Hepatic stellate cell (primary cell): ENCODE results near the gene IP6K1.
"Not testable (repeated sequence)": the region's sequence is repeated elsewhere in the genome, so short reads cannot be mapped to it uniquely, and the experiment has no call there.

Experiments used
- DNase-seq: peaks from one replicate; pipeline ENCODE4 v3.0.0; 2011; ENCODE audit warnings: low spot score

Gene IP6K1

DNA sequence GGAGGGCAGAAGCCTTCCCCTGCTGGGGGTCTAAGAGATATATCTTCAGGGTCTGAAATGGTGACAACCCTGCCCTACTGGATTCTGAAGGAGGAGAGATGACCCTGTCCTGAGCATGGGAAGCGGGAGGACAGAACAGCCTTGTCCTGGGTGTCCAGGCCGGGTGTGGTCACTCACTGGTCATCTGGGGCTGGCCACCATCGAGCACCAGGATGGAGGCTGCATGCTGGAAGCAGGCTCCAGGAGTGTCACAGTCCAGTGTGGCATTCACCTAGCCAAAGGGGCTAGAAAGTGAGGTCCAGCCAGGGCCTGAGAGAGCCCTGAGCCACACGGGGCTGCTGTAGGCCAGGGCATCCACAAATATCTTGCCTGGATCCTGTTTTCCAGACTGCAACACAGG lies 8.1 kb upstream of the IP6K1 start:
- DNase-seq, result no peak

DNA sequence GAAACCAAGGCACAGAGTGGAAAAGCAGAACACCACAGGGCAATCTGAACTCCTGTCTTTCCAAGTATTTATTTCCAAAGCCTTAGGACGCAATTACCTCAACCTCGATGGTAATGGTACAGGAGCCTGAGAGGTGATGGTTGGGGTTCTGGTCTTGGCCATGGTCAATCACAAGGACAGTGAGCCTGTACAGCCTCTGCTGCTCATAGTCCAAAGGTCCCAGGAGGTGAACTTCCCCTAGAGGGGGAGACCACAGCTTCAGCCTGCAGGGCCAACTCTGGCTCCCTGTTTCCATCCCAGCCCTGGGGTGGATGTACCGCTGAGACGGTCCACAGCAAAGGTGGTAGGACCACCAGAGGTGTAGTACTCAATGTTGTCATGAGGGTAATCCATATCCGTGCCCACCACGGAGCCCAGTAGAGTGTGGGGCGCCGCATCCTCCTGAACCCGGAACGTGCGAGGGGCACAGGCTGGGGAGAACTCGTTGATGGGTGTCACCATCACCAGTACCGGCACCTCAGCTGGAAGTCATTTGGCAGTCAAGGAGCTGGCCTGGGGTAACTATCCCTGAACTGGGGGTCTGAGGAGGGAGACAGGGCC lies 7.2 kb upstream of the IP6K1 start:
- DNase-seq, result no peak

DNA sequence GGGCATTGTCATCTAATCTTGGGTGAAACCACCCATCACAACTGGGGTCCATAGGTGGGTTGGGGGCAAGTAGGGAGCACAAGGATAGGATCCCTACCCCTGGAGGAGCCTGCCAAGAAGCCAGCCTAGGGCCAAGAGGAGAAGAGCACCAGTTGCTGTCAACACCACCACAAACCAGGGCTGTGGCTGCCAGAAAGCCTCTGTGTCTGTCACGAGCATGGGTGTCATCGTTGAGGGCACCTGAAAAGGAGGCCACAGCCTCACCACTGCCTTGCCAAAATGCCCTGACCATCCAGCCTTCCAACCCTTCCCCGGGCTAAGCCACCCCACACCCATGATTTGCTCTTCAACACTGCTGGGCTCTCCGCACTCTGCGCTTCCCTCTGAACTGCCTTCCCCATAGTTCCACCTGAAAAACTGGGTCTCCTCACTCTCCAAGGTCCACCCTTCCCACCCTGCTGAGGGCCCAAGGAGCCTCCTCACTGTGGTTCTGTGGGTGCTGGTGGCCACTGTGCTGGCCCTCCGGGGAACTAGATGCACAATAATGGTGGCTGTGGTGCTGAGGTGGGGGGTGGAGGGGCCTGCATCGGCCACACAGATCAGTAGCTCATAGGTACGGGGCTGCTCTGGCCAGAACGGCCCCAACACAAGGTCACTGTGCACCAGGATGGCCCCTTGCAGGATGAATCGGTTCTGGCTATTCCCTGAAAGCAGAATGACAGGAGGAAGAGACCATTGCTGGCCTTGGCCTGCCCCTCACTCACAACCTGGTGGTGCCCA lies 6.2 kb upstream of the IP6K1 start:
- DNase-seq, result no peak

DNA sequence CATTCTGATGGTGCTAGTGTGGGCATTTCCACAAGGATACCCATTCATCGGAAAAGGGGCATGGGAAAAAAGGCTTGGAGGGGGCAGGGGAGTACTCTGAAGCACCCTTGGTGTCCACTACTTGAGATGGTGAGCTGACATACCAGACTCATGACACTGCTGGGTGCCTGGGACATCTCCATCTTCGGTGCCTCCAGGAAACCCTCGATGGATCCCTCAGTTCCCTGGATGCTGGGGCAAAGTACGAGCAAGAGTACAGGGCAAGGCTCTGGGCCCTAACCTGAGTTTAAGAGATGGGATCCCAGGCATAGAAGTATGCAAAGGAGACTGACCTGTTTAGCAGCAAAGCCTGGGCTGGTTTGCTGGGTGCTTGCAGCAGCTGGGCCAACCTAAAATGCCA lies 5.2 kb upstream of the IP6K1 start:
- DNase-seq, result no peak

DNA sequence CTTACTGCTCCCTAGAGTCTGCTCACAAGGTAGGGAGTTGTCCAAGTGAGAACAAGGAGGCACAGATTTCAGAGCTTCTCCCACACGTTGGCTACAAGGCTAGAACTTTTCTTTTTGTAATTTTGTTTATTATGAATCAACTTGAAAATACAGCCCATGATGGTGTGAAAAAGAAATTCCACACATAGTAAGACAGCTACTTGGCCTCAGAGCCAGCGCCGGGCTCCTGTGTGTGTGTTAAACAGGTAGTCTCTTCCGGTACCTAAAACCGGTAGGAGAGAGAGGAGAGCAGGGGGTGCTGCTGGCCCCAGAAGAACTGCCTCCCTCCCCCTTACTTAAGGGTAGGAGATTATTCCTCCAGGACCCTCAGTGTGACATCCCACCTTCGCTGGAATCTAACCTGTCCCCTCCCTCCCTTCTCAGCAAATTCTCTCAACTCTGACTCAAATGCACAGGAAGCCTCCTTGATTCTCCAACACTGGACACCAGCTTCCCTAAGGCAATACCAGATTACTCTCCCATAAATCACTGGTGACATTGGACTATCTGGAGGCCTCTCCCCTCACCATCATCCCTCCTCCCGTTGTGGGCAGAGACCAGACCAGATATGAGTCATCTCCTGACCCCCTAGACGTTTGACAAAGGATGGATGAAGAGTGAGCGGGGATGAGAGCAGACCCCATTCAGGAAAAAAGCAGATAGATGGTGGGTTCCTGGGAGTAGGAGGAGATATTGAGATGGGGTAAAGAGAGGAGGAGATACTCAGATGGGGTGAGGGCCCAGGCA lies 4.5 kb upstream of the IP6K1 start:
- DNase-seq, result no peak

DNA sequence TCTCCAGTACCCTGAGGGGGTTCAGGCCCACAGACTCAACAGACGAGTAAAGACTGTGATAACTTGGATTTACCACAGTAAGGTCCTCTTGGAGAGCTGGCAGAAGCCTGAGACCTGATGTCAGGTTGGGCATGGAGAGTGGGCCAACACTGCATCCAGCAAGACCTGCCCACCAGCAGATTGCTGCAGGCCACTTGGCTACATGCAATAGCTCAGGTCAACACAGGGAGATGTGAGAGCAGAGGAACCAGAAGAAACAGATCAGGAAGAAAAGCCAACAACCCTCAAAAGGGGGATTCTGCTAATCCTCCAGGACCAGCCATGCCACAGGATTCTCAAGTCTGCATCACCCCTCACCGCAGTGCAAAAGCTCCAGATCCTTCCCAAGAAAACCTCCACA lies 1.7 kb upstream of the IP6K1 start:
- no peak for DNase-seq

DNA sequence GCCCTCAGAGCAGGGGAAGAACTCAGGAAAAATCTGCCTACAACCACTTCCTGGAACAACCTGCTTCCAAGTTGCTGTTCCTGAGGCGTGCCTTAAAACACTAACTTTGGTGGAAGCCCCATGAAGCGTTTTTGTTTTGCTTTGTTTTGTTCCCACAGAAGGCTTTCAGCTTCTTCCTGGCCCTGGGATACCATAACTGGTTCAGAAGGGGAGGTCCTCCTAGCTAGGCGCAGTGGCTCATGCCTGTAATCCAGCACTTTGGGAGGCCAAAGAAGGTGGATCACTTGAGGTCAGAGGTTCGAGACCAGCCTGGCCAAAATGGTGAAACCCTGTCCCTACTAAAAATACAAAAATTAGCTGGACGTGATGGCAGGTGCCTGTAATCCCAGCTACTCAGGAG lies 1.2 kb upstream of the IP6K1 start:
- DNase-seq, result no peak

DNA sequence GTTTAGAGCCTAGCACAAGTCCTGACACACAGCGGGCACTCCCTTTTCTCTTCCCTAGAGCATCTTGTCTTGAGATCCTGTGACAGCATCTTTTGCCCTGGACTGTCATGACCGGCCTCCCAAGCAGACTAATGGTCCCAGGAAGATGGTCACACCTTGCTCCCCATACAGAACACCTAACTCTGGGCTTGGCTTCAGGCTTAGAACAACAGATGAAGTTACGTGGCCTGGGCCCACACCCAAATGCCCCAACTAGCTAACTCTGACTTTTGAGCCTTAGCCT lies 781 bp upstream of the IP6K1 start:
- DNase-seq, result peak; percentile 6

DNA sequence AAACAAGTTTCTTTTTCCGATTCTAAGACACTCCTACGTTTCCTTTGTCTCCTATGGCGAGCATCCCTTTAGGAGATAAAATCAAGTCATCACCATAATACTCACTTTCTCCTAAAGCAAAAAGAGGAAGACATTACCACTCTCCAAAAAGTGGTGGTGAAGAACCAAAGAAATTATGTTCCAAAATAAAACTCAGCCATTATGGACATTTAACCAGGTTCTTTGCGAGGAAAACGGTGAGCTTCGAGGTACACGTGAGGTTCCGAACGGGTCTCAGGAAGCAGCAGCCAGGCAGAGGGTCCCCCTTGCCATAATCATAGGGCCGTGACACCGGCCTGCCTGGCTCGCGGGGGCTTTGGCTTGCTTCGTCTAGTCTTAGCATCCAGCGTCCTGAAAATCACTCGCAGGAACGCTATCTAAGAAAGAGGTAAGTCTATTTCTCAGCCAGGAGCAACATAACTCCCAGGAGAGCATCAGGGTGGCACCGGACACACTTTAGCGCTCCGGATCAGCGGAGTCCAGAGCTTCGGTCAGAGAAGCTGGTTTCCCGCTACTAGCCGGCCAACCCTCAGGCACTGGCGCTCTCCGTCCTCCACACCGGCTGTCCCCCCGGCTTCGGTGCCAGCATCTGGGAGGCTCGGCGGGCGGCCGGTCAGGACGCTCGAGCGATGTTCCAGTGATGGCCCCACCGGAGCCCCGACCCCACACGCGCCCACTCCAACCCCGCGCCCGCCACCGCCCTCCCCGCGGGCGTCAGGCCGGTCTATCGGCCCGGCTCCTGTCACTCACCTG lies 581 bp downstream of the IP6K1 start:
- DNase-seq, result peak; percentile 63

DNA sequence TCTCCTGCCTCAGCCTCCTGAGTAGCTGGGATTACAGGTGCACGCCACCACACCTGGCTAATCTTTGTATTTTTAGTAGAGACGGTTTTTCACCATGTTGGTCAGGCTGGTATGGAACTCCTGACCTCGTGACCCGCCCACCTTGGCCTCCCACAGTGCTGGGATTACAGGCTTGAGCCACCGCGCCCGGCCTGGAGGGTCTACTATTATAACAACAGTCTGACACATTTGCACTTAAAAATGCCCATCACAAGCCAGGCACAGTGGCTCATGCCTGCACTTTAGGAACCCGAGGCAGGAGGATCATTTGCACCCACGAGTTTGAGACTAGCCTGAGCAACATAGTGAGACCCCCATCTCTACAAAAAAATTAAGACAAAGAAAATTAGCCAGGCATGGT lies 4.1 kb downstream of the IP6K1 start:
- not testable (repeated sequence) for DNase-seq

DNA sequence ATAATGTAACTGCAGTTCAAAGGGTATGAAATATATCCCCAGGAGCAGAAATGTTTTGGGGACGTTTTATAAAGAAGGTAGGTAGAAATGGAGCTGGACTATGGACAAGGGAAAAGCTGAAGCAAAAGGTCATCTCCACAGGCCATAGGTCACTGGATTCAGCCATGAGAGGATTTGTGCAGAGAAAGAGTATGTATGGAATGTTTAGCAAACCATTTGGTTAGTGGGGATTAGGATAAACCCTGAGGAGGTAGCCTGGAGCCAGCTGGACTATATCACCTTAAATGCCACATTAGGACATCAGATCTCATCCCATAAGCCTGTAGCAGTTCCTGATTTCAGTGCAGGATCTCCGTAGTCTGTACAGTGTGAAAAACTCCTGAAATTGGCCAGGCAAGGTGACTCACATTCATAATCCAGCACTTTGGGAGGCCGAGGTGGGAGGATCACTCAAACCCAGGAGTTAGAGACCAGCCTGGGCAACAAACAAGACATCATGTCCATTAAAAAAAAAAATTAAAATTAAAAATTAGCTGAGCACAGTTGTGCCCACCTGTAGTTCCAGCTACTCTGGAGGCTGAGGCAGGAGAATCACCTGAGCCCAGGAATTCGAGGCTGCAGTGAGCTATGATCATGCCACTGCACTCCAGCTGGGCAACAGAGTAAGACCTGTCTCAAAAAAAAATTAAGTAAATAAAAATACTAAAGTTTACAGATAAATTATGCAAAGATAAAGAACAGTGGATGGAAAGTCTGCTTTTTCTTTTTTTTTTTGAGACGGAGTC lies 4.7 kb downstream of the IP6K1 start:
- no peak for DNase-seq

DNA sequence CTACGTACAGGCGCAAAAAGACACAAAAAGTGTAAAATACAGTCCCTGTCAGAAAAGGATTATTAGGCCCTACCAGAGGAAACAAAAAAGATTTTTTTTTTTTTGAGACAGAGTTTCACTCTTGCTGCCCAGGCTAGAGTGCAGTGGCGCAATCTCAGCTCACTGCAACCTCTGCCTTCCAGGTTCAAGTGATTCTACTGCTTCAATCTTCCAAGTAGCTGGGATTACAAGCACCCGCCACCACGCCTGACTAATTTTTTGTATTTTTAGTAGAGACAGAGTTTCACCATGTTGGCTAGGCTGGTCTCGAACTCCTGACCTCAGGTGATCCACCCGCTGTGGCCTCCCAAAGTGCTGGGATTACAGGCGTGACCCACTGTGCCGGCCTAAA lies 5.4 kb downstream of the IP6K1 start:
- DNase-seq, result not testable (repeated sequence)

DNA sequence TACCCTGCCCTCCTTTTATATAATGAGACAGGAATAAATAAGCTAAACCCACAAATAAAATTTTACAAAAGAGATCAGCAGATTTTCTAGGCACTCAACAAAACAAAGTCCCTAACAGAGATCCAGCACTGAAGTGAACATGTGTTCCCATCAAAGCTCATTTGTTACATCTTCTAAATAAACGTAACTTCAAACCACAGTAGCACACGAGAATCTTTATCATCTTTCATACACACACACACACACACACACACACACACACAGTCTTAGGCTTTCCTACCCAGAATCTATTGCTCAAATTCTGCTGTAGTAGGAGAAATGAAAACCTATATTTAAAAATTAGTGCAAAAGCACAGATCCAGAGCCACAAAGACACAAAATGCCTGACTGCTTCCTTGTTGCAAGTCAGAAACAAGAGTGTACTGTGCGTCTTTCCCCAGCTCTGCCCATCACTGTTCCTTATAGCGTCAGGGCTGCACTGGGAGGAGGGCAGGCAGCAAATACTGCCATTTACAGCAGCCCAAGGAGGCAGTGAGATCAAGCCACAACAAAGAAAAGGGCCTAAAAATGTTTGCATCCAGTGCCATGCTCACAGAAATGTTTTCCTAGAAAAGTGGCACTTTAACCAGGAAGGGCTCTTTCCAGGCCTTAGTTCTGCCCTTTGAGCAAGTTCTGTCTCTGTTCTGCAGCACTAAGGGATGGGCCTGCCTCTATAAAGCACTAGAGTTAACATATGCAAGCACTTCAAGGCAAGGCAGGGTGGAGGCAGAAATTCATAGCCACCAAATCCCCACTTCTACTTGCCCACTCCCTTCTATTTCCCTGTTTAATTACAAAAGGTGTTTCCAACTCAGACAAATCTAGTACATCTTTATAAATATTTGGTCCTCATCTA lies 6.0 kb downstream of the IP6K1 start:
- DNase-seq, result no peak

DNA sequence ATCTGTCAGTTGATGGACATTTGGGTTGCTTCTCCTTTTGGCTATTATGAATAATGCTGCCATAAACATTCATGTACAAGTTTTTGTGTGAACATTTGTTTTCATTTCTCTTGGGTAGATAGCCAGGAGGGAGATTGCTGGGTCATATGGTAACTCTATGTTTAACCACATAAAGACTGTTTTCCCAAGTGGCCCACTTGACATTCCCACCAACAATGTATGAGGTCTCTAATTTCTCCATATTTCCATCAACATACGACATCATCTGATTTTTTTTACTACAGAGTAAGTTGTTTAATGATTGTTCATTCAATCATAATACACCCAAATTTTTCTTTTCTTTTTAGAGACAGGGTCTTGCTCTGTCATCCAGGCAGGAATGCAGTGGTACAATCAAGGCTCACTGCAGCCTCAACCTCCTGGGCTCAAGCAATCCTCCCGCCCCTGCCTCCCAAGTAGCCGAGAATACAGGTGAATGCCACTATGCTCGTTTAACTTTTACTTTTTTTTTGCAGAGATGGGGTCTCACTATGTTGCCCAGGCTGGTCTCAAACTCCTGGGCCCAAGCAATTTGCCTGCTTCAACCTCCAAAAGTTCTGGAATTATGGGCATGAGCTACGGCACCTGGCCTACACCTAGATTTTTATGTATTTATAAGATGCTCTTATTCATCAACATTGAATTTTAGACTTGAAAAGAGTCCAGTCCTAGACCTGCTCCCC lies 6.8 kb downstream of the IP6K1 start:
- DNase-seq, result no peak

DNA sequence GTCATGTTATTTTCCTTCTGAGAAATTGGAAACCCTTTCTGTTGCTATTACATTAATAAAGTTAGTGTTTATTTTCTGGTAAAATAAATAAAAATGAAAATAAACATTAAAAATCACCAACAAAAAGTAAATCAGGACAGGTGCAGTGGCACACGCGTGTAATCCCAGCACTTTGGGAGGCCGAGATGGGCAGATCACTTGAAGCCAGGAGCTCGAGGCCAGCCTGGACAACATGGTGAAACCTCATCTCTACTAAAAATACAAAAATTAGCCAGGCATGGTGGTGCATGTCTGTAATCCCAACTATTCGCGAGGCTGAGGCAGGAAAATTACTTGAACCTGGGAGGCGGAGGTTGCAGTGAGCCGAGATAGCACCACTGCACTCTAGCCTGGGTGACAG lies 10.2 kb downstream of the IP6K1 start:
- not testable (repeated sequence) for DNase-seq

DNA sequence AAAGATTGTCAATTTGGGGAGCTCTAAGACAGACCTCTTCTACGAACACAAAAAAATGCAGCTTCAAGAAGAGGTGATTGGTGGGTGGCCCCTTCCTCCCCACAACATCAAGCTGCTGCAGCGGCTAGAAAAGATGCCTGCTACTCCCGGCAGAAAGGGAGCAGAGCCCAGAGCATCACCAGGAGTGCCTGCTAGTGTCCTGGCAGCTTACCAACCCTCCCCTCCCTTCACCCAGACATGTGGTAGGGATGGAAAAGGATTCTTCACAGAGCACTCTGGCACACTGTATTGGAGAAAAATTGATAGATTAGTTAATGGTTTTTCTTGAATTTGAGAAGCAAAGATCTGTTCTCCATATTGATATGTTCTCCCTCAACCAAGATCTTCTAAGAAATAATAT lies 10.8 kb downstream of the IP6K1 start:
- no peak for DNase-seq

DNA sequence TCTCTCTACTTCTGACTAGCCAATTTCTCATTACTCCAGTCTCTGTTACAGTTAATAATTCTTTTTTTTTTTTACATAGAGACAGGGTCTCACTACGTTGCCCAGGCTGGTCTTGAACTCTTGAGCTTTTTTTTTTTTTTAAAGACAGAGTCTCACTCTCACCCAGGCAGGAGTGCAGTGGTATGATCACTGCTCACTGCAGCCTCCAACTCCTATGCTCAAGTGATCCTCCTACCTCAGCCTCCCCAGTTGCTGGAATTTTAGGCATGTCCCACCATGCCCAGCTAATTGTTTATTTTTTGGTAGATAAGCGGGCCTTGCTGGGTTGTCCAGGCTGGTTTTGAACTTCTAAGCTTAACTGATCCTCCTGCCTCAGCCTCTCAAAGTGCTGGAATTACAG lies 13.6 kb downstream of the IP6K1 start:
- no peak for DNase-seq

DNA sequence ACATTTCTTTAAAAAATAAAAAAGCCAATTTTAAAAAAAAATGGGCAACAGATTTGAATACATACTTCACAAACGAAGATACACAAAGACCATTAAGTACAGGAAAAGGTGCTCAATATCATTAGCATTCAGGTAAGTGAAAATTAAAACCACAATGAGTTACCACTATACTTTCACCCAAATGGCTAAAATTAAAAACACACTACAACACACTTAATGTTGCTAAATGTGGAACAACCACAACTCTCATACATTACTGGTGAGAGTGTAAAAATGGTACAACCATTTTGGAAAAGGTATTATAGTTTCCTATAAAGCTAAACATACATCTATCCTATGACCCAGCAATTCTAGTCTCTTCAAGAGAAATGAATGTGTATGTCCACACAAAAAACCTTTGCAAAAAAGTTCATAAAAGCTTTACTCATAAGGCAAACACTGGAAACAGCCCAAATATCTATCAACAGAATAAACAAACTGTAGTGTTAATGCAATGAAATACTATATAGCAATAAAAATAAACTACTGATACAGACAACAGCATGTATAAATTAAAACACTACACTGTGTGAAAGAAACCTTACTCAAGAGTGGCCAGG lies 14.9 kb downstream of the IP6K1 start:
- DNase-seq, result no peak

DNA sequence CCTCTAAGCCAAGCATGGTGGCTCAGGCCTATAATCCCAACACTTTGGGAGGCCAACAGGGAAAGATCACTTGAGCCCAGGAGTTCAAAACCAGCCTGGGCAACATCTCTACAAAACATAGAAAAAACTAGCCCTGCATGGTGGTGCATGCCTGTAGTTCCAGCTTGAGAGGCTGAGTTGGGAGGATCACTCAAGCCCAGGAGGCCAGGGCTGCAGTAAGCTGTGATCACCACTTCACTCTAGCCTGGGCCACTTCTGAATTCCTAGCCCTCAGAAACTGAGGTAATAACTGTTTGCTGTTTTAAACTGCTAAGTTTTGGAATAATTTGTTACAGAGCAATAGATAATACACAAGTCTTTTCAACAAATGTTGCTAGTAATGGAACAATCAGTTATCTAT lies 16.4 kb downstream of the IP6K1 start:
- no peak for DNase-seq
